Kidney (tissue), 14 donors: ENCODE data around the gene KRT6B. TPM values are rescaled to one million over a fixed set of nuclear protein-coding genes. Genes with fewer than 3 reads are reported as not detected.
"Not testable (repeated sequence)": the region's sequence is repeated elsewhere in the genome, so short reads cannot be mapped to it uniquely, and the experiment has no call there.

Source experiments
- DNase-seq, 5 donors: peaks; one replicate each; pipeline ENCODE4 v3.0.0-alpha.2; 2013 to 2020
- FAIRE-seq: peaks from 2 replicates; lab custom pipeline; 2012; peaks lifted over from hg19 to GRCh38; lab: Jason Lieb, UNC
- H3K27ac ChIP-seq, 2 donors: one replicate each; pipeline ENCODE4 v1.7.0; 2013; ENCODE audit warnings: low read depth in 2 of 2, low read length in 2 of 2, inconsistent platforms in 1 of 2
- H3K27me3 ChIP-seq: one replicate; pipeline ENCODE4 v1.7.1; 2013; ENCODE audit warnings: low read length, inconsistent platforms; ENCODE audit not compliant: control insufficient read depth, insufficient read depth
- H3K36me3 ChIP-seq, 3 donors: one replicate each; pipeline versions ENCODE4 v1.7.0 to v1.7.1; 2013; ENCODE audit warnings: low read length in 3 of 3, control low read depth in 1 of 3, inconsistent platforms in 1 of 3; ENCODE audit not compliant: insufficient read depth in 3 of 3, control insufficient read depth in 2 of 3
- H3K4me1 ChIP-seq, 3 donors: one replicate each; pipeline versions ENCODE4 v1.7.0 to v1.7.1; 2013; ENCODE audit warnings: low read length in 3 of 3, inconsistent platforms in 1 of 3, low read depth in 1 of 3; ENCODE audit not compliant: control insufficient read depth in 2 of 3, insufficient read depth in 2 of 3
- H3K4me3 ChIP-seq, 3 donors: one replicate each; pipeline versions ENCODE4 v1.7.0 to v1.8.1; 2013; ENCODE audit warnings: low read length in 3 of 3, control low read depth in 1 of 3, inconsistent platforms in 1 of 3
- H3K9ac ChIP-seq, 3 donors: one replicate each; pipeline versions ENCODE4 v1.7.0 to v1.7.1; 2013; ENCODE audit warnings: low read length in 3 of 3, control low read depth in 1 of 3, inconsistent platforms in 1 of 3
- H3K9me3 ChIP-seq, 3 donors: one replicate each; pipeline versions ENCODE4 v1.7.0 to v1.7.1; 2013; ENCODE audit warnings: low read length in 3 of 3, control low read depth in 1 of 3, inconsistent platforms in 1 of 3; ENCODE audit not compliant: control insufficient read depth in 2 of 3, insufficient read depth in 1 of 3
- intact Hi-C: fragments of 100-400 bp; cut with DNase I; formaldehyde crosslinking; loops from one replicate; pipeline ENCODE4 v1.11.1; 2022
- polyA plus RNA-seq: library from polyadenylated mRNA; stranded (reverse); fragments of 350-450 nt; fragmentation: Illumina TruSeq; extraction: RNeasy Lipid Tissue Mini Kit (QIAGEN cat#74804); gene quantifications from one replicate; pipeline ENCODE4 v1.2.3, GENCODE V29; 2014; ENCODE audit warnings: low read depth, low replicate concordance; ENCODE audit not compliant: insufficient read depth
- total RNA-seq: library from RNA; stranded (reverse); fragmentation: NEBNext Ultra II Directional; extraction: Animal tissue kit (Norgen Biotek cat#: 25700); gene quantifications from one replicate; pipeline ENCODE4 v1.2.1, GENCODE V29; 2021
- TF ChIP-seq, protein P1 (sequence below): IDR thresholded peaks from 3 replicates; pipeline ENCODE4 v1.5.1; 2012; ENCODE audit warnings: mild to moderate bottlenecking, moderate library complexity, borderline replicate concordance; ENCODE audit not compliant: insufficient read depth; ENCODE audit errors: extremely low read depth
- donor health status: control.
- donor health status: control.
- donor health status: control.
- donor health status: control.
- donor health status: control.
- donor health status: DM: yes; HTN: yes; CAD: no.
- donor health status: Normal renal cell carcinoma (clear cell type).

The KRT6B gene
- total and polyA plus RNA-seq, 2 donors from 2014 or later = not detected

DNA sequence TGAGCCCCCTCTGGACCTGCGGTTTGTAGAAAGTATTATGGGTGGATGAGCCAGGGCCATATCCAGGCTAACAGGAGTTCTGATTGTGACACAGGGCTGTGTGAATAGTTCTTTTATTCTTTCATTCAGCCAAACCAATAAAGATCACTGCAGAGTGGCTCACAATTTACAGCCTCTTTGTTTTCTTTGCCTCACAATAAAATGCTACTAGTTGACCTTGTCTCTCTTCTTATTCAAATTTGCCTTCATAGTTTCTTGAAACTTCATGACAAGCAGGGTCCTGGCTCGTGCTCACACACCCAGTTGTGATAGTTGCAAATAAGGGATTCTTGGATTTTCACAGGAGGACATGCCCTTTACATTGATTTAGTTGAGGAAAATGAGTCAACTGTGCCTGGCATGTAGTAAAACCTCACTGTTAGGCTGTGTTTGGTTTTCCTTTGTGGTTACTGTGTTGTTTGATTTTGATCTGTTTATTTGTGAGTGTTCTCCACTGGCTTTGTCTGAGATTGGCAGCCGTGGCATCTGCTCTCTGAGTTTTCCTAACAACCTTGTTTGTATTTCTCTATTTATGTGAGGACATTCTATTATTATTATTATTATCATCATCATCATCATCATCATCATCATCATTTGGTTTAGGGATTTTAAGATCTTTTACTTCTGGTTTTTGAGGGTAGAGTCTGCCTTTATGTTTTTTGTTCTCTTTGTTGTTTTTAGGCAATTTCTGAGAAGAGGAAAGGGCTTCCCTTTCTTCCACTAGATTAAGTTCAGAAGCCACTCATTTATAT is 2.7 kb upstream of the KRT6B start:
- H3K9ac ChIP-seq = no peak overlapping the region
- no peak overlapping the region for H3K27ac ChIP-seq
- DNase-seq (no peak), FAIRE-seq (no peak)
- H3K4me3 ChIP-seq = no peak overlapping the region
- H3K27me3 ChIP-seq = no peaks in the 10 kb centered on the region
- TF ChIP-seq, protein P1, sequence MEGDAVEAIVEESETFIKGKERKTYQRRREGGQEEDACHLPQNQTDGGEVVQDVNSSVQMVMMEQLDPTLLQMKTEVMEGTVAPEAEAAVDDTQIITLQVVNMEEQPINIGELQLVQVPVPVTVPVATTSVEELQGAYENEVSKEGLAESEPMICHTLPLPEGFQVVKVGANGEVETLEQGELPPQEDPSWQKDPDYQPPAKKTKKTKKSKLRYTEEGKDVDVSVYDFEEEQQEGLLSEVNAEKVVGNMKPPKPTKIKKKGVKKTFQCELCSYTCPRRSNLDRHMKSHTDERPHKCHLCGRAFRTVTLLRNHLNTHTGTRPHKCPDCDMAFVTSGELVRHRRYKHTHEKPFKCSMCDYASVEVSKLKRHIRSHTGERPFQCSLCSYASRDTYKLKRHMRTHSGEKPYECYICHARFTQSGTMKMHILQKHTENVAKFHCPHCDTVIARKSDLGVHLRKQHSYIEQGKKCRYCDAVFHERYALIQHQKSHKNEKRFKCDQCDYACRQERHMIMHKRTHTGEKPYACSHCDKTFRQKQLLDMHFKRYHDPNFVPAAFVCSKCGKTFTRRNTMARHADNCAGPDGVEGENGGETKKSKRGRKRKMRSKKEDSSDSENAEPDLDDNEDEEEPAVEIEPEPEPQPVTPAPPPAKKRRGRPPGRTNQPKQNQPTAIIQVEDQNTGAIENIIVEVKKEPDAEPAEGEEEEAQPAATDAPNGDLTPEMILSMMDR = no peak
- H3K4me1 ChIP-seq = no peaks in the 10 kb centered on the region
- intact Hi-C loops = no loop called here
- H3K9me3 ChIP-seq = no peaks in the 10 kb centered on the region
- no peaks in the 10 kb centered on the region for H3K36me3 ChIP-seq

DNA sequence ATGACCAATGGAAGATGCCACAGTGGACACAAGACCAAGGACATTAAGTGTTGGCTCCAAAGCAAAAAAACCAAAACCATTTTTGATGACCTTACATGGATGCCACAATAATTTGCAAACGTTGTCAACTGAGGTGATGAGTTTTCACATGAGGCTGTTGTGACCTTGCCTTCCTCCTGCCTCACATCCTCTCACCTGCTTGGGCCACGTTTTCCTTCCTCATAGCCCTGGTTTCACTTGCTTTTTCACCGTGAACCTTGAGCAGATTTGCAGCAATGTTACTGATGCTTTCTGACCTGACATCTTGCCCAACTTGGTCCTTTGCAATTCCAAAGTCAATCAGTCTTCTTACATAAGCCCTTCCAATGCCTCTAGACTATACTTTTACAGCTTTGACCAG is 3.7 kb downstream of the KRT6B start:
- Histone ChIP-seq H3K27ac (no peak overlapping the region), H3K36me3 (no peaks in the 10 kb centered on the region), H3K4me1 (no peaks in the 10 kb centered on the region), H3K27me3 (no peaks in the 10 kb centered on the region), H3K4me3 (no peak overlapping the region), H3K9me3 (no peaks in the 10 kb centered on the region), H3K9ac (no peak overlapping the region)
- TF ChIP-seq, protein P1 = no peak
- DNase-seq (no peak), FAIRE-seq (no peak)
- intact Hi-C loops = no loop called here

DNA sequence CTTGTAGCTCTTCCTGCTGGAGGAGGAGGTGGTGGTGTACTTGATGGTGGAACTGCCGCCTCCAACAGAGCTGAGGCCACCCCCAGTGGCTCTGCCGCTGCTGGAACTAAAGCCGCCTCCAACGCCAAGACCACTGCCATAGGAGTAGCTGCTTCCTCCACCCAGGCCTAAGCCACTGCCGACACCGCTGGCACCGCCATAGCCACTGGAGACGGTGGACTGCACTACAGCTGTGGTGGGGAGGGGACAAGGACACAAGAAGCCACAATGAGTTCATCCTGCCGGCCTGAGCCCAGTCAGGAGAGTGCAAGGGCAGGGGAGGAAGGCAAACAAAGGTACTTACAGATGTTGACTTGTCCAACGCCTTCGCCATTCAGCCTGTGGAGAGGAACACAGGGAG is 4.8 kb downstream of the KRT6B start:
- H3K9me3 ChIP-seq, H3K9ac ChIP-seq, intact Hi-C loops, FAIRE-seq, DNase-seq, H3K27ac ChIP-seq, H3K36me3 ChIP-seq, H3K4me1 ChIP-seq, H3K4me3 ChIP-seq, H3K27me3 ChIP-seq: not testable (repeated sequence)

DNA sequence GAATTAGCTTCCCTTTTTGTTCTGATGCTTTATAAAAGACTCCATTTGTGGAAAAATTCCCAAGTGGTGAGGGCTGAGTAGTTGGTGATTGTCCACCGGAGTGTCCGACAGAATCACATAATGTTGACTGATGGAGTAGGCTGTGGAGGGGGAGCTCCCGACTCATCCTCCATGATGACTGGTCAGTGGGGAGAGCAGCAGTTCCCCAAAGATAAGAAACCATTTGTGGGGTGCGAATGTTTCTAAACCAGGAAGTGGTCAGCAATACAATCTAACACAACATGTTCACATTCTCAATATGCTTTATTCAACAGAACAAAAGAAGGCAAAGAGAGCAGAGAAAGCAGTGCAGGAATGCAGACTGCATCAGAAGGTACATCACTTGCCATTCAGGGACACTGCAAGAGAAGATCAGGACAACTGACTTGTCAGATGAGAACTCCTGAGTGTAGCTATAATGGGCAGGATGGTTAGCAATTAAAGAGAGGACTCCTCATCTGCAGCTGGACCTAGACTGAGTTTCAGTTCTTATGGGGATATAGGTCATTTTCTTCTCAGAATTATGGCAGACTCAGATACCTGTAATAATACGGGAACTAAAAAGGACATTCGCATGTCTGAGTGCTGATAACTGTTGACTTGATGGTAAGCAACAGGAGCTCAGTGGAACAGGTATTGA is 5.4 kb downstream of the KRT6B start:
- FAIRE-seq (no peak), DNase-seq (no peak)
- H3K4me1 ChIP-seq = no peaks in the 10 kb centered on the region
- H3K27ac ChIP-seq = no peak overlapping the region
- no peaks in the 10 kb centered on the region for H3K27me3 ChIP-seq
- intact Hi-C loops = no loop called here
- TF ChIP-seq, protein P1 = no peak
- no peak overlapping the region for H3K4me3 ChIP-seq
- no peak overlapping the region for H3K9ac ChIP-seq
- H3K9me3 ChIP-seq = no peaks in the 10 kb centered on the region
- H3K36me3 ChIP-seq = no peaks in the 10 kb centered on the region
